ENCODE measurements around the gene CAMSAP1.

GRCh38 chr9:135862809-135863208 lies 44.5 kb downstream of the CAMSAP1 start:
- TF ChIP-seq CTCF (IDR thresholded peaks at IDR 0.05) (no peak), POLR2A (IDR thresholded peaks at IDR 0.05) (no peak)
